H9 (cell line): ENCODE data around the gene PLD1. TPM values are rescaled to one million over a fixed set of nuclear protein-coding genes. Genes with fewer than 3 reads are reported as not detected.

Experiments
- DNase-seq: peaks from one replicate; pipeline ENCODE4 v3.0.0-alpha.2; 2017
- H2AFZ ChIP-seq: one replicate; pipeline ENCODE4 v1.6.1; 2013; ENCODE audit warnings: mild to moderate bottlenecking, low read length, control low read depth, moderate library complexity
- H2AK5ac ChIP-seq: 2 replicates; pipeline ENCODE4 v1.6.1; 2013; ENCODE audit warnings: low read length, control low read depth, mixed read lengths; ENCODE audit not compliant: insufficient read length
- H2BK120ac ChIP-seq: one replicate; pipeline ENCODE4 v1.6.1; 2013; ENCODE audit warnings: low read depth, mild to moderate bottlenecking, low read length, control low read depth, inconsistent platforms; ENCODE audit not compliant: poor library complexity, severe bottlenecking
- H2BK12ac ChIP-seq: 2 replicates; pipeline ENCODE4 v1.6.1; 2013; ENCODE audit warnings: low read length, control low read depth, mixed read lengths, low read depth; ENCODE audit not compliant: insufficient read length
- H2BK15ac ChIP-seq: 2 replicates; pipeline ENCODE4 v1.6.1; 2013; ENCODE audit warnings: low read depth, low read length, control low read depth
- H2BK20ac ChIP-seq: one replicate; pipeline ENCODE4 v1.6.1; 2013; ENCODE audit warnings: low read depth, mild to moderate bottlenecking, low read length, control low read depth, inconsistent platforms; ENCODE audit not compliant: poor library complexity, severe bottlenecking
- H2BK5ac ChIP-seq: 2 replicates; pipeline ENCODE4 v1.6.1; 2013; ENCODE audit warnings: low read length, control low read depth, mixed read lengths; ENCODE audit not compliant: insufficient read length
- H3K14ac ChIP-seq: 2 replicates; pipeline ENCODE4 v1.6.1; 2013; ENCODE audit warnings: low read length, control low read depth; ENCODE audit not compliant: insufficient read depth
- H3K18ac ChIP-seq: 2 replicates; pipeline ENCODE4 v1.6.1; 2013; ENCODE audit warnings: low read depth, mild to moderate bottlenecking, mixed read lengths, low read length, control low read depth; ENCODE audit not compliant: insufficient read length
- H3K23ac ChIP-seq: 2 replicates; pipeline ENCODE4 v1.6.1; 2013; ENCODE audit warnings: low read length, control low read depth, mixed read lengths, low read depth; ENCODE audit not compliant: insufficient read length
- H3K23me2 ChIP-seq: 2 replicates; pipeline ENCODE4 v1.6.1; 2013; ENCODE audit warnings: low read depth, mild to moderate bottlenecking, mixed read lengths, low read length, control low read depth; ENCODE audit not compliant: insufficient read length, poor library complexity, severe bottlenecking
- H3K27ac ChIP-seq: 2 replicates; pipeline ENCODE4 v1.5.1; 2013; ENCODE audit warnings: low read length, control low read depth, mixed read lengths, low read depth; ENCODE audit not compliant: insufficient read length
- H3K27me3 ChIP-seq: 2 replicates; pipeline ENCODE4 v1.6.1; 2013; ENCODE audit warnings: low read length, control low read depth, inconsistent platforms; ENCODE audit not compliant: insufficient read depth
- H3K4ac ChIP-seq: 2 replicates; pipeline ENCODE4 v1.6.1; 2013; ENCODE audit warnings: low read depth, mild to moderate bottlenecking, control low read depth, inconsistent platforms, low read length, moderate library complexity
- H3K4me1 ChIP-seq: 2 replicates; pipeline ENCODE4 v1.6.1; 2013; ENCODE audit warnings: low read length, control low read depth, inconsistent platforms; ENCODE audit not compliant: insufficient read depth
- H3K4me2 ChIP-seq: 2 replicates; pipeline ENCODE4 v1.6.1; 2013; ENCODE audit warnings: low read length, control low read depth, mixed read lengths; ENCODE audit not compliant: insufficient read length, insufficient read depth
- H3K56ac ChIP-seq: 2 replicates; pipeline ENCODE4 v1.6.1; 2013; ENCODE audit warnings: low read depth, mild to moderate bottlenecking, mixed read lengths, low read length, control low read depth; ENCODE audit not compliant: insufficient read length
- H3K79me1 ChIP-seq: 2 replicates; pipeline ENCODE4 v1.6.1; 2013; ENCODE audit warnings: low read depth, mild to moderate bottlenecking, moderate library complexity, low read length, control low read depth, inconsistent platforms; ENCODE audit not compliant: insufficient read depth, poor library complexity, severe bottlenecking
- H3K79me2 ChIP-seq: 2 replicates; pipeline ENCODE4 v1.6.1; 2013; ENCODE audit warnings: low read length, control low read depth, inconsistent platforms; ENCODE audit not compliant: insufficient read depth
- H3K9ac ChIP-seq: 2 replicates; pipeline ENCODE4 v1.6.1; 2013; ENCODE audit warnings: low read length, control low read depth, mixed read lengths; ENCODE audit not compliant: insufficient read length; ENCODE audit errors: extremely low read depth
- H3K9me3 ChIP-seq: one replicate; pipeline ENCODE4 v1.6.1; 2013; ENCODE audit warnings: low read depth, low read length, inconsistent platforms; ENCODE audit not compliant: control insufficient read depth
- H3T11ph ChIP-seq: one replicate; pipeline ENCODE4 v1.6.1; 2013; ENCODE audit warnings: mild to moderate bottlenecking, low read length, control low read depth, inconsistent platforms
- H4K20me1 ChIP-seq: one replicate; pipeline ENCODE4 v1.6.1; 2013; ENCODE audit not compliant: control insufficient read depth, insufficient read length, insufficient read depth
- H4K5ac ChIP-seq: 2 replicates; pipeline ENCODE4 v1.6.1; 2013; ENCODE audit warnings: low read depth, mild to moderate bottlenecking, mixed read lengths, low read length, control low read depth; ENCODE audit not compliant: insufficient read length
- H4K8ac ChIP-seq: replicated peaks from 2 replicates; pipeline ENCODE4 v1.6.1; 2013; ENCODE audit warnings: low read length, control low read depth, mixed read lengths, low read depth; ENCODE audit not compliant: insufficient read length
- H4K91ac ChIP-seq: 2 replicates; pipeline ENCODE4 v1.6.1; 2013; ENCODE audit warnings: low read depth, mild to moderate bottlenecking, moderate library complexity, mixed read lengths, low read length, control low read depth; ENCODE audit not compliant: insufficient read length
- H3K27ac Mint-ChIP-seq, 3 experiments: 2 replicates in 2 of 3; 3 replicates in 1 of 3; pipeline ENCODE4 v1.8.0; 2020 to 2021; ENCODE audit warnings: mixed read lengths in 3 of 3, mild to moderate bottlenecking in 1 of 3, moderate library complexity in 1 of 3
- H3K27me3 Mint-ChIP-seq: 2 replicates; pipeline ENCODE4 v1.8.0; 2021; ENCODE audit warnings: low read depth, mild to moderate bottlenecking, moderate library complexity, mixed read lengths
- H3K36me3 Mint-ChIP-seq, 3 experiments: 2 replicates in 2 of 3; 3 replicates in 1 of 3; pipeline ENCODE4 v1.8.0; 2020 to 2021; ENCODE audit warnings: low read depth in 3 of 3, mixed read lengths in 3 of 3; ENCODE audit not compliant: insufficient read depth in 1 of 3
- H3K4me1 Mint-ChIP-seq, 2 experiments: 2 replicates each; pipeline ENCODE4 v1.8.0; 2020; ENCODE audit warnings: mixed read lengths in 2 of 2
- H3K4me3 Mint-ChIP-seq, 2 experiments: 2 replicates in 1 of 2; 3 replicates in 1 of 2; pipeline ENCODE4 v1.8.0; 2020 to 2021; ENCODE audit warnings: mild to moderate bottlenecking in 2 of 2, mixed read lengths in 2 of 2, moderate library complexity in 1 of 2
- H3K9me3 Mint-ChIP-seq, 2 experiments: 2 replicates in 1 of 2; 3 replicates in 1 of 2; pipeline ENCODE4 v1.8.0; 2020; ENCODE audit warnings: mild to moderate bottlenecking in 2 of 2, mixed read lengths in 2 of 2, moderate library complexity in 1 of 2
- CTCF ChIP-seq: fragments of 200-600 bp; sonication (generic); conservative IDR thresholded peaks from 3 replicates; pipeline ENCODE4 v1.8.0; 2021; ENCODE audit warnings: antibody characterized with exemption, mild to moderate bottlenecking
- WGBS: extraction: QIAGEN DNeasy Blood & Tissue Kit; methylation state at CpG from one replicate; pipeline ENCODE4 v1.1.7; 2013; ENCODE audit warnings: missing lambda C conversion rate, low lambda C conversion rate, mixed read lengths; ENCODE audit not compliant: insufficient read length; ENCODE audit errors: extremely low coverage; 5-methylcytosine and 5-hydroxymethylcytosine counted together
- total RNA-seq: library from RNA; stranded (reverse); gene quantifications from 2 replicates; pipeline ENCODE4 v1.2.1, GENCODE V29; 2021

The PLD1 gene
- total RNA-seq, 1 experiment from 2014 or later, result 1.8 TPM

- H2BK5ac ChIP-seq, result no peak overlapping the region
- no CpG with 5 or more reads among the region's 6 CpGs for WGBS
- no peak overlapping the region for H3K4me2 ChIP-seq
- no peaks in the 10 kb centered on the region for H3K79me2 ChIP-seq
- no peak overlapping the region for H4K8ac ChIP-seq
- H4K20me1 ChIP-seq, result no peaks in the 10 kb centered on the region
- peaks cover 26 to 30% of the 10 kb centered on the region in 2 experiments for H3K9me3 Mint-ChIP-seq
- H3K4me1 ChIP-seq, result no peaks in the 10 kb centered on the region
- no peaks in the 10 kb centered on the region for H3K27me3 ChIP-seq
- no peak overlapping the region for H3K9ac ChIP-seq
- H2BK15ac ChIP-seq, result no peak overlapping the region
- no peak overlapping the region for H2AK5ac ChIP-seq
- H3K27ac ChIP-seq, result no peak overlapping the region
- peaks cover 7% of the 10 kb centered on the region for H3K9me3 ChIP-seq
- no peak overlapping the region for H2AFZ ChIP-seq
- no peak overlapping the region for H3K14ac ChIP-seq
- H2BK12ac ChIP-seq, result no peak overlapping the region
- H3K79me1 ChIP-seq, result no peaks in the 10 kb centered on the region
- H2BK120ac ChIP-seq, result no peak overlapping the region
- no peak overlapping the region for H3K4ac ChIP-seq
- TF ChIP-seq CTCF, result no peak
- H3K4me1 Mint-ChIP-seq, result peaks cover 5 to 12% of the 10 kb centered on the region in 2 experiments; a peak in 2 of 4 replicates
- DNase-seq, result no peak
- H3K18ac ChIP-seq, result no peak overlapping the region
- no peak overlapping the region for H3K23ac ChIP-seq
- H3K23me2 ChIP-seq, result no peaks in the 10 kb centered on the region
- H3K56ac ChIP-seq, result no peak overlapping the region
- H3K36me3 Mint-ChIP-seq, result peaks cover 11 to 26% (median 23%) of the 10 kb centered on the region in 3 experiments
- no peak overlapping the region for H3K4me3 Mint-ChIP-seq
- no peak overlapping the region for H3T11ph ChIP-seq
- no peak overlapping the region for H3K27ac Mint-ChIP-seq
- H4K5ac ChIP-seq, result no peak overlapping the region
- H4K91ac ChIP-seq, result no peak overlapping the region
- no peak overlapping the region for H2BK20ac ChIP-seq
- peaks cover 3% of the 10 kb centered on the region for H3K27me3 Mint-ChIP-seq
Observed at GRCh38 chr3:171850320-171850959, 40.2 kb upstream of the PLD1 start.
